CD4-positive, alpha-beta T cell treated with Interleukin-21 for 1 hour (primary cell): ENCODE data around the gene RUNX1.
"Not testable (repeated sequence)": the region's sequence is repeated elsewhere in the genome, so short reads cannot be mapped to it uniquely, and the experiment has no call there.

Experiments
- DNase-seq: peaks from one replicate; pipeline ENCODE4 v3.0.0-alpha.2; 2020

The RUNX1 gene

DNA sequence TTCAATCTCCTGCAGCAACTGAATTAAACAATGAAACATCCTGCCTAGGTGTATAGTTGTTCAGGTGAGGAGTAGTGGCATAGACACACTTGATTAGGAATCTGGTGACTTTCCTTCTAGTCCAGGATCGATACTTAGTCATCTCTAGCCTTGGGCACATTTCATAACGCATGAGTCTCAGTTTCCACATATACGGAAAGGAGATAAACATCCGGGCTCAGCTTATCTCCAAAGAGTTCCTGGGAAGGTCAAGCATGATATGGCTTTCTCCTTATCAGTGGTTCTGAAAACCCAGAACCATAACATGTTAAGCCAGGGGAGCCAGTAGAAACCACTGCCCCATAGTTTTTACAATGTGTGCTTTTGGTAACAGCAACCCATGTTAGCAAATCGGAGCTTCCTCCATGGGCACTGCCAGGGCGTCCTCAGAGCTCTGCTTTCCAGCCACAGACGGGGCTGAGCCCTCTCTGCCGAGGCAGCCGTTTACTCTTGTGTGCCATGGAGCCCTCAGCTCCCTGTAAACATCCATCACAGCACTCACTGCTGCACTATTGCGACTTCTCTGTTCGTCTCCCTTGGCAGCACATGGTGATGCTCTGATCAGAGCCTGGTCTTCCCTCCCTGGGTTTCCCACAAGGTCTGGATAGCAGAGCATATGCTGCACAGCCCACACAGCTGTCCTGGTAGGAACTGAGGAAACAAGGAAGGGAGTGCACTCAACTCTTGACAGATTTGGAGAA is 34.6 kb downstream of the RUNX1 start:
- no peak for DNase-seq

DNA sequence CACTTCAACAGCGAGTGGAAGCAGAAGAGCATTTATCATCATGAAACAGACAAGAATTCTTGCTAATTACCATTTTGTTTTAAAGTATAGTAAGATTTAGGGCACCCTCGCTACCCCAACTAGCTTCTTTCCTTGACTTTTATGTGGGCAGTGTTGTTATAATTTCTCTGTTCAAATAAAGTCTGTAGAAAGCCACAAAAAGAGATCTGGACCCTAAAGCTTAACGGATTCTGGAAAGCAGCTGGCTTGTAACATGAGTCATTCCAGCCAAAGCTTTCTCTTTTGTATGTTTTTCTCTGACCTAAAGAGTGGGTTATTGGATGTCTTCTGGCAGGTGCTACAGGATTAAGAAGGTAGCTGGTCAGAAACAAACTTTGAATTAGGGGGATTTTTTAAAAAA is 37.4 kb downstream of the RUNX1 start:
- DNase-seq, result no peak

DNA sequence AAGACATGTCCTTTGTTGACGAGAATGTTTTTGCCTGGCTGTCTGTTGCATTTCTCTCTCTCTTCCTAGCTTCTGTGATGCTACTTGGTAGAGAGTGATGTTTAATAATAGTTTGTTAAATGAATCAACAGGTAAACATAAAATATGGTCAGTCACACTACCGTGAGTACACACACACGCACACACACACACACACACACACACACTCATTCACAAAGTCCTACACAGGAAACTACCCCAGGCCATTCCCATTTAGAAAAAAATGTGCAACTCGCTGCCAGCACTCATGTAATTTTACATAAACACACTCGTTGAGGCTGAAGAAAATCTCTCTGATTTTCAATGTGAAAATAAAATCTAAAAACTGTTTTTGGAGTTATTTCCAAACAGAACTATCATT is 38.7 kb downstream of the RUNX1 start:
- no peak for DNase-seq

DNA sequence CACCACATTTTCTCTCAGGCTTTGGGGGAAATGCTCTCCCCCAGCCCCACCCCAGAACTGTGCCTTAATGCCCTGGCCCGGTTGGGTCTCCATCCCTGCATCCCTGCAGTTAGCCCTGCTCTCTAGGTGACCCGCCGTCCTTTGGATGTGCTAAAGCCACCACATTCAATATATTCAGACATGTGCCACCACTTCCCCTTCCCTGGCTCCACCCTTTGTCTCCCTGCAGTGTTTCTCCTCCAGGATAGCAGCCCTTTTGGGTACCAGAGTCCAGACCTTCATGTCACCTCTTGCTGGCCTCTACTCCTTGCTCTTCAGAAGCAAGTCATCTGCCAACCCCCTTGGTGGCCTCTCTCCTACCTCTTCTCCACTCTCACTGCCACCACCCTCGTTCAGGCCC is 41.8 kb downstream of the RUNX1 start:
- DNase-seq, result no peak

DNA sequence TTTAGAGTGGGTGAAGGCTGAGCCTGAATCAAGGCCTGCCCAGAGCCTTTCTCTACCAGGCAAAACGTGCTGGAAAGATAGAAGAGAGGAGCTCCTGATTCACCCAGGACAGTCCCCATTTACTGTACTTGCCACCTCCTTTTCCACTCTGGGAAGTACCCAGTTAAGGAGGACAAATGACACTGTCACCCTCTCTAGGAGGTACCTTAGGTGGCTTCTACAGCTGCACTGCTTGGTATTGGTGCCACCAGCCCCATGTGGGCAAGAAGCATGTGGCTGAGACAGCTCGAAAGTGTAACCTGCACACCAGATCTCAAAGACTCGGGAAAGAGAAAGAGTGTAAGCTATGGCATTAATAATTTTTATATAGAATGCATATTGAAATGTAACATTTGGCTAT is 42.3 kb downstream of the RUNX1 start:
- DNase-seq, result no peak

DNA sequence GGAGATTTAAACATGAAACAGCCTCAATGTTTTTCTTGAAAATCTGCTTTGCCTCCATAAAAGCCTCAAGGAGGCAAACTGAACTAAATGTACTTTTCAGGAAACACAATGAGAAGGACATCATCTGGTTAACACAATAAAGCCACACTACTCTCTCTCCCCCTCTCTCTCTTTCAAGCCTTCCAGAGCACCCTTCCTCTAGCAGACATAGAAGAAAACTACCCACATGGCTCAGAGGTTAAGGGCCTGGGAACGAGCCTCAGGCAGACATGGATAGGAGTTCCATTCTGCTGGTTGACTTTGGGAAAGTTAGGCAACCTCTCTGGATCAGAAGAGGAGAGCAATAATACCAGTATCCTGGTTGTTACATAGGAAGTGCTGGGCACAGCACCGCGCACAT is 42.9 kb downstream of the RUNX1 start:
- no peak for DNase-seq

DNA sequence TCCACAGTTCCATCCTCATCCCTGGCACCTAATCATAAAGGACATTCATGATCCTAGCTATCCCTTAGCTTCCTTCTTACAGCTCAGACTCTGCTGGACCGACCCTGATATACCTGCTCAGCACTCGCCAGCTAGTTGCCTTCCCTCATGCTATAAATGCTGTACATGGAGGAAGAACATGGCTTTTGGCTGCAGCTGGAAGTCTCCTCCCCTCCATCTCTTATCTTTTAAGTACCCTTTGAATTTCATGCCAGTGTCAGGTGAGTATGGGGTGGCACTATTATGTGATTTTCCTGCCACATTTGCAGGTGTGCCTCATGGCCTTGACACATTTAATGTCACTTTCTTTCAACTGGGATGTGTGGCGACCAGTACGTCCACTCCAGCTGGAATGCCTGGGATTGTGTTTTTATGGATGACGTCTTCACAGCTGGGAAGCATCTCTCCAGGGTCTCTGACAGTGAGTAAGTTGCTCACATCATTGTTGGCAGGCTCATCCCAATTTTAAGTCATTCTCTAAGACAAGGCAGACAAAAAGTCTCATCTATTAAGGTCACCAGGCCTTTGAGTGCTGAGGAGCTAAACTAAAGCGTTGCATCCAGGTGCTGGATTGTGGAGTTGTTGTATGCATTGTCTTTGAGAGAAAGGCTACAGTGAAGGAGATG is 43.4 kb downstream of the RUNX1 start:
- DNase-seq, result no peak

DNA sequence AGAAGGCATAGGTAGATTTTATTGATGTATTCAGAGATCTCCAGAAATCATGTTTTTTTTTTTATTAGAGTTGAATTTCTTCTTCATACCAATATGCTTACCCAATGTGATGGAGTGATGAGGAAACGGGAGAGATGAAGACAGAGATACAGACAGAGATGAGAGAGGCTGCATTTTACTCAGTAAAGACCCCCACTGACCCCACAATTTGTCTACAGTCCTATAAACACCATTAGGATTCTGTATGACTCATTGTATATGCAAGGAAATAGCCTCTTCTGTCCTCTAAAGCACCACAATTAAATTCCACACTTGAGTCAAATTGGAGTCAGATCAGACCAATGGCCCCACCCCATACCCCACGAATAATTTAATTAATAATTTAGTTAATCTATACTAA is 44.0 kb downstream of the RUNX1 start:
- no peak for DNase-seq

DNA sequence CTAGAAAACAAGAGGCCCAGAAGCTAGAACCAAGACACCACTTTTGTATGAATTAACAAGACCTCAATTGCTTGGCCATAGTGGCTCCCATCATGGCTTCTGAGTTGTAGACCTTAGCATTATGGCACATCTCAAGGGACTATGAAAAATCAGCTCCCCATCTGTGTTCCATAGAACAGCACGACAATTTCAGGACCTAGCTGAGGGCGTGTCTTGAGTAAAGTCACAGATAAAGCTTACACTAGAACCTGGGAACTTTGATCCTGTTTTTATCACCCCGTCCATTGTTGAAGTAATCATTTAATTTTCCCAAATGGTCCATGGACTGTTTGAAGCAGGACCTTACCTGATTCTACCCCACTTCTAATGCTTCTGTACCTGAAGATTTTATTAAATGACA is 44.8 kb downstream of the RUNX1 start:
- no peak for DNase-seq

DNA sequence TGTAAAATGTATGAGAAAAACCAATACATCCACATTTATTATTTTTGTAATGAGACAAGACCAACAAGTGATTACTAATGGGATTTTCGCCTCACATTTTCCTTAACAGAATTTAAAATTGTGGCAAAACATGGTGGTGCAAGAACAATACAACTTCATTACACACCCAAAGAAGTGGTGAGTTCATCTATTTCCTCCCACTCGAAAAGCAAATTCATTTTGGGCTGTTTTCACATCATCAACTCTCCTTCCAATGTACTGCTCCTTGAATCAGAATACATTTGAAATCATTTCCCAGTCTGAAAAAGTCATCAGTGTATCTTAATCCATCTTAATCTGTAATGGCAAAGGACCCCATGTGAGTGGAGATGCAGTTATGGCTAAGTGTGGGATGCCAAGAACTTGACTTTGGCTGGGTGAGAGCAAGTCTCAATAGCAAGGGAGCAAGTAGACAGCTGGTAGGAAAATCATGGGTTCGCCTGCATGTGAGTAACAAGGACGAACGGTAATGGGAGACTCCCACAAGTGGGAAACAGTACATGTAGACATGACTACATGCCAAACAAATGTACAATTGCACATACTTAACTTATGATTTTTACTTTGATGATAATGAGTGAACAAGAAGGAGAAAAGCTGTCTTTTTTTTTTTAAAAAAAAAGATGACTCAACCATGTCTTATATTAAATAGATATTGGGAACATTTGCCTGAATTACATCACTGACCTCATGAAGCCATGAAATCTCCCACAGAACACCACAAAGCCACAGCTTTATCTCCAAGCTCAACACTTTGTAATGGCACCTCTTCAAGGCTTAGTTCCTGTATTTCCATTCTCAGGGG is 46.0 kb downstream of the RUNX1 start:
- no peak for DNase-seq

DNA sequence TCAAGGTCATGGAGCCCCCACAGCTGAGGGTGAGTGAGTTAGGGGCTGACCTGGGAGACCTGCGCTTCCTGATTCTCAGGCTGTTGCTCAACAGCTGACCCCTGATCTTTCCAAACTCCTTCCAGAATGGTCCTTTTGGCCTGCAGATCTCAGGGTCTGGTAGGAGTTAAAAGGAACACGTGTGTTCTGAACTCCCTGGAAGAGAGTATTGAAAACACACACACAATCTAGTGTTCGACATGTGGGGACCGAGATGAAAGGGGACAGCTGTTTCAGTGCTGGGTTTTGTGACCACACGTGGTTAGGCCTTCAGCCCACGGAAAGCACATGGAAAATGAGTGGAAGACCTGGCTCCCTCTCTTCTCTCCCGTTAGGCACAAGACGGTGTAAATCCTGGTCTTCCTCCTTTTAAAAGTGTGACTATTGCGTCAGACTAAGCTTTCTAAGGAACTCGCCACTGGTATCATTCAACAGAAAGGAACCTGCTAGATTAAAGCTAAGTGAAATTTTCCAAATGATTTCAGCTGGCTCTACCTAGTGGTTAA is 49.6 kb downstream of the RUNX1 start:
- no peak for DNase-seq

DNA sequence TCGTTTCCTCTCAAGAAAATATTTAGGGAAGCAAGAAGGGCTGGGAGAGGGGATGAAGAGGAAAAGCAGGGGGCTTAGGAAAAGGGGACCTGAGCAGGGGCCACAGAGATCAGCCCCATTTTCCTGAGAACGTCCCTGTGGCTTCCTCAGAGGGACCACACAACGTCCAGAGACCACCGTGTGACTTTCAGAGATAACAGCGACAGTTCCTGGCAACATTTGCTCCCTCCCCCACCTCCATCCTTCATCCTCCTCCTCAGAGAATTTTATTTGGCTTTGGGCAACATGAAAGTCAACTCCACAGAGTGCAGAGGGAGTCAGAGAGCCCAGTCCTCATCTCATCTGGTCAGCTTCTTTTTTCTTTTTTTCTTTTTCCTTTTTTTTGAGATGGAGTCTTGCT is 50.9 kb downstream of the RUNX1 start:
- DNase-seq, result no peak

DNA sequence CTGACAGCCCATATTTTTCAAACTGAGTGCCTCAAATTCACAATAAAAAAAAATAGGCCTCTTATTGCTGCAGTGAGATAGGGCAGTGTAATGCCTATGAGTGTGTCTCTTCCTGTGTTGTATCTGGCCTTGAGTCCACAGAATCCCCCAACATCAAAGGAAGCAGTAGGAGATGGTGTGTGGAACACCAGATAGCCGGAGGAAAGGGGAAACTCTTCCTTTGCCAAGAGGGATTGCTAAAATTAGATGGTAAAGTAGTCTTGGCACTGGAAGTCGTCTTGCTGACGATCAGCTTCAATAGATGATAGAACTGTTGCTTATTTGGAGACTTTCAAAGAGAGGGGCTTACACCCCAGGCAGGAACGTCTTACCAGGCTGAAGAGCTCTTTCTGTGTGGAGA is 51.8 kb downstream of the RUNX1 start:
- DNase-seq, result no peak

DNA sequence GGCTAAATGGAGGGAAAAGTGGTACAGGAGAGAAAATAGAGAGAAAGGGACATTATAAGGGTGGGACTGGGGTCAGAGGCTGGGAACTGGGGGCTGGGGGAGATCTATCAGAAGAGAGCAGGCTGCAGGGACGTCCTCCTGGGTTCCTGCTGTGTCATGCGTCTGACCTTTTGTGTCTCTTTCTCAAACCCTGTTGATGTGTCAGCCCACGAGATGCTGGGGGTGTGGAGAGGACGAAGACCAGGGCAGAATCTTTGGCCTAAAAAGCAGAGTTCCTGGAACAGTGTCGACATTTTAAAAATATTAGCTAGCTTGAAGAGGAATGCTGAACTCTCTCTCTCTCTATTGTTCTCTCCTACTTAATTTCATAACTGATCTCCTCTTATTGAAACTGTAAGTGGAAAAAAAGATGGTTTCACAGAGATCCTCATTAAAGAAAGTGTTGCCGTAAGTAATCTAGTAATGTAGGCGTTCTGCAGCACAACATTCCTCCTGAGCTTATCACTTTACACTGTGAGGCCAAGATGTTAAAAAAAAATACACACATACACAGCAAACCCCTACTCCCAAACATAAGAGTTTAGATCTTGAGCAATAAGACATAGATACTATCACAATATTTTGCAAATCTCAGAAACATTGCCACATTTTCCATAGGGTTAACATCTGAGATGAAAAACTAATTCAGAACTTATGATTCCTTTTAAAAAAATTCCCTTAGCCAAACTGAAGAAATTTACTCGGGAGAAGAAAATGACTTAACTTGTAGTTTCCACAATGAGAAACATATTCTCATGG is 52.6 kb downstream of the RUNX1 start:
- no peak for DNase-seq

DNA sequence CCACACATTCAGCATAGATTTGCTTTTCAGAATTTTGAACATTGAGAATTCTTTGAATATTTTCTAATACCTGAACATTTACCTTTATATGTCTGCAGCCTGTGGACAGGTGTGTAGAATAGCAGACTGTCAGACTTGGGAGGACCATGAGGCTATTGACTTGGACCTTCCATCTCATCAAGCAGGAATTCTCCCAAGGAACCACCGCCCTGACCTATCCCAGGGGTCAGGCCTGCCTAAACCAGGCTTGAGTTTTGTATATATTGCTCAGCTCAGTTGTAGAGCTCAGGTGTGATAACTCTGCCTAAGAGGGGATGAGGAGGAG is 53.2 kb downstream of the RUNX1 start:
- DNase-seq, result no peak

DNA sequence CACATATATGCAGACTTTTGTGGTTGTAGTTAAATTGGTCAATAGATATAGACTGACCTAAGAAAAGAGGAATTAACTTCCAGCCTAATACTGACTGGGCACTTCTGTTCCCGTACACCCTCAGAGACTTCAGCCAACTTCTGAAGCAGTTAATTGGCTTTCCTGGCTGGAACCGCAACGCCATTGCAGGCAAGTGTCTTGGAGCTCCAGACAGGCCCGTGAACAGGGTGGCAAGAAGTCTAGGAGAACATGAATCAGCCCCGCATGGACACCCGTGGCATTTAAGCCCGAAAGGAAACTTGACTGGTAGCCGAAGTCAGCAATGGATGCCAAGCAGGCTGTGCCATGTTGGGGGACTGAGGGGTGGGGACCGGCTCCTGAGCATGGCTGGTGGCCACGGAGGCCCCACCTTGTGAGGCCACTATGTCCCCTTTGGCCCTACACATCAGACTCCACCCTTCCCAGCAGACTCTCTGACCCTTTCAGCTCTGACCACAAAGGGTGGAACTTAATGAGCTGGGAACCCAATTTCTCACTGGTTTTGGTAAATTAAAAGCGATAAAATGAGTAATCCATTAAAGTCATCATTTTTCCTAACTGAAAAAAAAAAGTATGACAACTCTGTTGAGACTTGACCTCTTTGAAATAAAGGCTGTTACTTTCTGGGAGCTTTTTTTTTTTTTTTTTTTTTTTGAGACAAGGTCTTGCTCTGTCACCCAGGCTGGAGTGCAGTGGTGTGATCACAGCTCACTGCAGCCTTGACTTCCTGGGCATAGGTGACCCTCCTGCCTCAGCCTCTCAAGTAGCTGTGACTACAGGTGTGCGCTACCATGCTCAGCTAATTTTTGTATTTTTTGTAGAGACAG is 54.1 kb downstream of the RUNX1 start:
- DNase-seq, result no peak

DNA sequence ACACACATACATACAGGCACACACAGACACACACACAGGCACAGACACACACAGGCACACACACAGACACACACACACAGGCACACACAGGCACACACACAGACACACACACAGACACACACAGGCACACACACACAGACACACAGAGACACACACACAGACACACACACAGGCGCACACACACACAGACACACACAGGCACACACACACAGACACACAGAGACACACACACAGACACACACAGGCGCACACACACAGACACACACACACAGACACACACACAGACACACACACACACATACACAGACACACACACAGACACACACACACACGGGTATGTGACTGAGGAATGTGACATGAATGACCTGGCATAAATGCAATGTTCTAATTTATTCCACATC is 55.6 kb downstream of the RUNX1 start:
- DNase-seq, result not testable (repeated sequence)

DNA sequence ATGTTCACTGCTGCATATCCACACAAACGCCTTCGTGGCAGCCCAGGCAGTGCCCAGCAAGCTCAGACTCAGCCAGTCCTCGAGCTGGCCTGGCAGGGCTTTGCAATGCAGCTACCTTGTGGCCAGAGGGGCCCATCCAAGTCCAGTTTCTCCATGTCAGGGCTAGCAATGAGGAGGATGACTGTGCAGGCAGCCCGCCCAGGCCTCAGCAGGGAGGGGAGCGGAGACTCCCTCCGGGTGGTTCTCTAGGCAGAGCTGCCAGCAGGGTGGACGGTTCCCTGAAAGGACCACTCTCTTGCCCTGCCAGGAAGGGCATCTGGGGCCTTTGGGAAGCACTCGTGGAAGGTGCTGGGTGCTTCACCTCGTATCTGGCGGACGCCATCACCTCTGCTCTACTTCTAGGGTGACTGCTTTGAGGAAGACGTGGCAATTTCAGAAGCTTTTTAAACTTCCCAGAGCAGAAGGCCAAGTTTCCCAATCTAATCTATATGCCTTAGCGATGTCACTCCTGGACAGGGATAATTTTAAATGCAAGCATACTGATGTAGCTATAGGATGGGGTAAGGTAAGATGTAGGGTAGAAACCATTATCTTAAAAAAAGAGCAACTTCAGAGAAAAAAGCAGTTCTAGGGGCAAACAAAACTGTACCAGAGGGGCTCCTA is 56.2 kb downstream of the RUNX1 start:
- no peak for DNase-seq

DNA sequence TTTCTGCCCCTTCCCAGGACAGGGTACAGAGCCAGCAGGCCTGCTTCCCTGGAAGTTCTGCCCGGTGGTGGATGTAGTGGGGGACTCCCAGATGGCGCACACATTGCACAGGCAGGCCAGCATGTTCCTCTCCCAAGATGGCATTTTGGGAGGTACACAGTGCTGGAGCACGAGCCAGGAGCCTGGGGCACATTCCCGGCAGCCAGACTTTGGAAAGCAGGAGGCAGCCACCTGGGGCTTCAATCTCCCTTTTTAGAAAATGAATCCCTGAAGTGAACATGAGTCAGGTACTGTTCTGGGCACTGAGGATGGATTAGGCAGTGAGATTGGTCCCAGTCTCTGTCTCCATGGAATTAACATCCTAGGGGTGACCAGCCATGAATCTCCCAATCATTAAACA is 56.9 kb downstream of the RUNX1 start:
- no peak for DNase-seq

DNA sequence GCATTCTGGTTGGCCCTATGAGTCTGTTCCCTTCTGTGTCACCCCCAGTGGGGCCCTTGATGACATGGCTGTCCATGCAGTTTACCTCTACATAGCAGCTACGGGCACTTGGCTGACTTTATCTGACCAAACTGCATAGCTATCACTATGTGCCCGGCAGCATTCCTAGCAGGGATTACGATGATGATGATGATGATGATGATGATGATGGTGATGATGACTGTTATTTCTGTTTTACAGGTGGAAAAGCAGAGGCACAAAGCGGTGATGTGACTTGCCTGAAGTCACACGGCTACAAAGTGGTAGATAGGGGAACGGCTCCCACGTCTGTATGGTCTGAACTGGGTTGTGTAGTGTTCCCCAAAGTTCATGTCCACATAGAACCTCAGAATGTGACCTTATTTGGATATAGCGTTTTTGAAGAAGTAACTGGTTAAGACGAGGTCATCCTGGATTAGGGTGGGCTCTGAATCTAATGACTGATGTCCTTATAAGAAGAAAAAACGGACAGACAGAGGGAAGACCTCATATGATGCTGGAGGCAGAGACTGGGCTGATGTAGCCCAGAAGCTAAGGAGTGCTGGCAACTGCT is 57.6 kb downstream of the RUNX1 start:
- no peak for DNase-seq

DNA sequence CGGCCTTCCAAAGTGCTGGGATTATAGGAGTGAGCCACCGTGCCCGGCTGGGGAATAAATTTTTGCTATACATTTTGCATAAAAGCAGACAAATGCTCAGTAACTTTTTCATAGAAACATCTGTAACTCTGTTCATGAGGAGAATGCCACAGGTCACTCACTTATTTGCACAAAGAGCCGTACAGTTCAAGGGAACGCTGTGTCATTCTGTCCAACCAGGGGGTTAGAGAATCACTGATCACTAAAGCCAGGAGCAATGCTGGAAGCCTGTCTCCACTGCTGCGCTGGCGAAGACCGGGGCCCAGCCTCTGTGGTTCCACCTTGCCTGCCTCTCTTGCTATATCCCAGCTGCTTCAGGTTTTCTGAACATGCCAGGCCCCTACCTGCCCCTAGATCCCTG is 58.3 kb downstream of the RUNX1 start:
- no peak for DNase-seq
